ENCODE data around the gene COBLL1. TPM values are rescaled to one million over a fixed set of nuclear protein-coding genes. Genes with fewer than 3 reads are reported as not detected.

The COBLL1 gene
- polyA plus RNA-seq, 1 donor (not counting 4 experiments of a cell fraction or from before 2014, with no cell fraction given), result 14.9 TPM

- H3K9ac ChIP-seq (ENCODE audit: control insufficient read depth, extremely low read depth, insufficient read depth, low read length), result no peak overlapping the region
- FAIRE-seq (no peak), DNase-seq (ENCODE audit: low read depth, low spot score) (no peak)
- no peaks in the 10 kb centered on the region for H3K79me2 ChIP-seq (ENCODE audit: control insufficient read depth, insufficient read depth, low read length)
- no peaks in the 10 kb centered on the region for H3K9me3 ChIP-seq (ENCODE audit: control insufficient read depth, low read depth, low read length)
- H2AFZ ChIP-seq (ENCODE audit: control insufficient read depth, low read length), result no peak overlapping the region
- H3K4me2 ChIP-seq (ENCODE audit: control insufficient read depth, extremely low read depth, insufficient read depth, low read depth, low read length), result no peak overlapping the region
- no peaks in the 10 kb centered on the region for H3K27me3 ChIP-seq (ENCODE audit: control insufficient read depth, extremely low read depth, insufficient read depth, low read length)
- H3K4me3 ChIP-seq (ENCODE audit: control insufficient read depth in 2 of 3, extremely low read depth in 1 of 3, insufficient read depth in 2 of 3, low read depth in 1 of 3, low read length in 3 of 3), result no peak overlapping the region
- H3K36me3 ChIP-seq (ENCODE audit: control insufficient read depth in 2 of 2, extremely low read depth in 1 of 2, insufficient read depth in 2 of 2, low read length in 2 of 2), result no peaks in the 10 kb centered on the region
- H4K20me1 ChIP-seq (ENCODE audit: control insufficient read depth, extremely low read depth, insufficient read depth, low read length), result no peaks in the 10 kb centered on the region
- dilution Hi-C loops (cut with MboI; ENCODE audit: extremely low pct_ligation_motif_present, low sequenced_read_pairs), result no loop called here
- TF ChIP-seq EZH2 (IDR thresholded peaks at IDR 0.05; ENCODE audit: low read length) (no peak), CTCF (optimal IDR thresholded peaks at IDR 0.05 in 1 of 3, IDR thresholded peaks at IDR 0.05 in 1 of 3, conservative IDR thresholded peaks at IDR 0.05 in 1 of 3; ENCODE audit: extremely low read depth in 1 of 3, insufficient read depth in 2 of 3, low read length in 3 of 3) (no peak)
- H3K27ac ChIP-seq (ENCODE audit: control insufficient read depth, insufficient read depth, low read length), result no peak overlapping the region
- no peaks in the 10 kb centered on the region for H3K9me1 ChIP-seq (ENCODE audit: control insufficient read depth, extremely low read depth, insufficient read depth, low read length)
- no peaks in the 10 kb centered on the region for H3K4me1 ChIP-seq (ENCODE audit: control insufficient read depth, extremely low read depth, insufficient read depth, low read length)
Measured at GRCh38 chr2:164669291-164669690, 172.3 kb downstream of the COBLL1 start.

GRCh38 chr2:164667566-164667965, 174.1 kb downstream of the COBLL1 start:
- no peak overlapping the region for H2AFZ ChIP-seq (ENCODE audit: control insufficient read depth, low read length)
- H3K4me1 ChIP-seq (ENCODE audit: control insufficient read depth, extremely low read depth, insufficient read depth, low read length), result no peaks in the 10 kb centered on the region
- no peak for FAIRE-seq
- no peaks in the 10 kb centered on the region for H4K20me1 ChIP-seq (ENCODE audit: control insufficient read depth, extremely low read depth, insufficient read depth, low read length)
- no peaks in the 10 kb centered on the region for H3K9me1 ChIP-seq (ENCODE audit: control insufficient read depth, extremely low read depth, insufficient read depth, low read length)
- DNase-seq (ENCODE audit: low read depth, low spot score), result no peak
- dilution Hi-C loops (cut with MboI; ENCODE audit: extremely low pct_ligation_motif_present, low sequenced_read_pairs), result no loop called here
- no peaks in the 10 kb centered on the region for H3K27me3 ChIP-seq (ENCODE audit: control insufficient read depth, extremely low read depth, insufficient read depth, low read length)
- no peak overlapping the region for H3K4me3 ChIP-seq (ENCODE audit: control insufficient read depth in 2 of 3, extremely low read depth in 1 of 3, insufficient read depth in 2 of 3, low read depth in 1 of 3, low read length in 3 of 3)
- H3K4me2 ChIP-seq (ENCODE audit: control insufficient read depth, extremely low read depth, insufficient read depth, low read depth, low read length), result no peak overlapping the region
- H3K27ac ChIP-seq (ENCODE audit: control insufficient read depth, insufficient read depth, low read length), result no peak overlapping the region
- no peaks in the 10 kb centered on the region for H3K36me3 ChIP-seq (ENCODE audit: control insufficient read depth in 2 of 2, extremely low read depth in 1 of 2, insufficient read depth in 2 of 2, low read length in 2 of 2)
- H3K9ac ChIP-seq (ENCODE audit: control insufficient read depth, extremely low read depth, insufficient read depth, low read length), result no peak overlapping the region
- H3K79me2 ChIP-seq (ENCODE audit: control insufficient read depth, insufficient read depth, low read length), result no peaks in the 10 kb centered on the region
- no peaks in the 10 kb centered on the region for H3K9me3 ChIP-seq (ENCODE audit: control insufficient read depth, low read depth, low read length)
- TF ChIP-seq CTCF (optimal IDR thresholded peaks at IDR 0.05 in 1 of 3, IDR thresholded peaks at IDR 0.05 in 1 of 3, conservative IDR thresholded peaks at IDR 0.05 in 1 of 3; ENCODE audit: extremely low read depth in 1 of 3, insufficient read depth in 2 of 3, low read length in 3 of 3) (no peak), EZH2 (IDR thresholded peaks at IDR 0.05; ENCODE audit: low read length) (no peak)
